Choroid plexus epithelial cell (primary cell): ENCODE measurements around the gene PTRHD1.

Experiments used
- DNase-seq: peaks from one replicate; pipeline ENCODE4 v3.0.0-alpha.2; 2010; ENCODE audit warnings: low read depth
- H3K4me3 ChIP-seq: 2 replicates; pipeline ENCODE4 v1.5.1; 2011; ENCODE audit warnings: low read depth, mild to moderate bottlenecking, control low read depth, low read length, moderate library complexity
- CTCF ChIP-seq: conservative IDR thresholded peaks from 2 replicates; pipeline ENCODE4 v1.5.1; 2011; ENCODE audit warnings: low read depth, mild to moderate bottlenecking, control low read depth, inconsistent platforms, low read length, moderate library complexity

PTRHD1 gene

GRCh38 chr2:24740142-24740541 is 53.0 kb downstream of the PTRHD1 start:
- no peak overlapping the region for H3K4me3 ChIP-seq
- no peak for DNase-seq
- no peak for TF ChIP-seq CTCF
